ENCODE measurements around the gene COL23A1. TPM values are rescaled to one million over a fixed set of nuclear protein-coding genes. Genes with fewer than 3 reads are reported as not detected.

COL23A1 gene
- total and polyA plus RNA-seq, 2 experiments from 2014 or later = 4.8 to 8.2 TPM

DNA sequence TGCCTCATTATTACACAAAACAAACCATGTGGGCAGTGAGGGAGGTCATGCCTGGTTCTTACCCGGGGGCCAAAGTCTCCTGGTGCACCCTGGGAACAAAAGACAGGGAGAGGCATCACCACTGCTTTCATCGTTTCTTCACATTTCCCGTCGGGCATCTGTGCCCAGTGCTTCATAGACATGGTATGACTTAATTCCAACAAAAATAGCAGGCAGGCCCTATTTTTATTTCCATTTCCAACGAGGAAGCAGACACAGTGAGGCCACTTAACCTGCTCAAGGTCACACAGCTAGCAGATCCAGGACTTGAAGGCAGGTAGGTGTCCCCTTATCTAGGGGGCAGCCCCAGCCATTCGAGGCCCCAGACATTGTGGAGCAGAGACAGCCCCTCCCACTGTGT lies 322.9 kb downstream of the COL23A1 start (continued):
- no peak for TF ChIP-seq ZNF114 (CRISPR knock-in tag; IDR thresholded peaks at IDR 0.05)

DNA sequence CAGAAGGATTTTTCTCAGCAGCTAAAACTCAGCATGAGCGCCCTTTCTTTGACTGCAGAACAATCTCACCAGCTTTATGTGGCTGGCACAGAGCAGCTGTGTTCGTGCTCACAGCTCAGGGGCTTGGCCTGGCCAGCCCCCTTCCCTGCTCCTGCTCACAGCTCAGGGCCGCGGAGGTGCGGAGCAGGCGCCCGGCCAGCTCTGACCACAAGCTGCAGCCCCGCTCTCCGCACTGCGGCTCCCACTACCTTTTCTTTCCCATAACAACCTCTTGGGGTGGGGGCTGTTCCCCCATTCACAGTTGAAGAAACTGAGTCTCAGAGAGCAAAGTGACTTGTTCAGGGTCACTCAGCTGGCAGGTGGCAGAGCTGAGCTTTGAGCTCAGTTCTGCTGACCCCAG lies 323.6 kb downstream of the COL23A1 start:
- no peak for TF ChIP-seq ZNF331 (CRISPR knock-in tag; IDR thresholded peaks at IDR 0.05; ENCODE audit: low read depth)
- TF ChIP-seq, protein P1, sequence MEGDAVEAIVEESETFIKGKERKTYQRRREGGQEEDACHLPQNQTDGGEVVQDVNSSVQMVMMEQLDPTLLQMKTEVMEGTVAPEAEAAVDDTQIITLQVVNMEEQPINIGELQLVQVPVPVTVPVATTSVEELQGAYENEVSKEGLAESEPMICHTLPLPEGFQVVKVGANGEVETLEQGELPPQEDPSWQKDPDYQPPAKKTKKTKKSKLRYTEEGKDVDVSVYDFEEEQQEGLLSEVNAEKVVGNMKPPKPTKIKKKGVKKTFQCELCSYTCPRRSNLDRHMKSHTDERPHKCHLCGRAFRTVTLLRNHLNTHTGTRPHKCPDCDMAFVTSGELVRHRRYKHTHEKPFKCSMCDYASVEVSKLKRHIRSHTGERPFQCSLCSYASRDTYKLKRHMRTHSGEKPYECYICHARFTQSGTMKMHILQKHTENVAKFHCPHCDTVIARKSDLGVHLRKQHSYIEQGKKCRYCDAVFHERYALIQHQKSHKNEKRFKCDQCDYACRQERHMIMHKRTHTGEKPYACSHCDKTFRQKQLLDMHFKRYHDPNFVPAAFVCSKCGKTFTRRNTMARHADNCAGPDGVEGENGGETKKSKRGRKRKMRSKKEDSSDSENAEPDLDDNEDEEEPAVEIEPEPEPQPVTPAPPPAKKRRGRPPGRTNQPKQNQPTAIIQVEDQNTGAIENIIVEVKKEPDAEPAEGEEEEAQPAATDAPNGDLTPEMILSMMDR (conservative IDR thresholded peaks at IDR 0.05; ENCODE audit: low read depth in 2 of 2) = no peak
- no peak for TF ChIP-seq EZH2 (IDR thresholded peaks at IDR 0.05; ENCODE audit: low read depth, unreplicated experiment)
- TF ChIP-seq POLR2AphosphoS5 (IDR thresholded peaks at IDR 0.05; ENCODE audit: low read depth) = no peak
- TF ChIP-seq, protein P2, sequence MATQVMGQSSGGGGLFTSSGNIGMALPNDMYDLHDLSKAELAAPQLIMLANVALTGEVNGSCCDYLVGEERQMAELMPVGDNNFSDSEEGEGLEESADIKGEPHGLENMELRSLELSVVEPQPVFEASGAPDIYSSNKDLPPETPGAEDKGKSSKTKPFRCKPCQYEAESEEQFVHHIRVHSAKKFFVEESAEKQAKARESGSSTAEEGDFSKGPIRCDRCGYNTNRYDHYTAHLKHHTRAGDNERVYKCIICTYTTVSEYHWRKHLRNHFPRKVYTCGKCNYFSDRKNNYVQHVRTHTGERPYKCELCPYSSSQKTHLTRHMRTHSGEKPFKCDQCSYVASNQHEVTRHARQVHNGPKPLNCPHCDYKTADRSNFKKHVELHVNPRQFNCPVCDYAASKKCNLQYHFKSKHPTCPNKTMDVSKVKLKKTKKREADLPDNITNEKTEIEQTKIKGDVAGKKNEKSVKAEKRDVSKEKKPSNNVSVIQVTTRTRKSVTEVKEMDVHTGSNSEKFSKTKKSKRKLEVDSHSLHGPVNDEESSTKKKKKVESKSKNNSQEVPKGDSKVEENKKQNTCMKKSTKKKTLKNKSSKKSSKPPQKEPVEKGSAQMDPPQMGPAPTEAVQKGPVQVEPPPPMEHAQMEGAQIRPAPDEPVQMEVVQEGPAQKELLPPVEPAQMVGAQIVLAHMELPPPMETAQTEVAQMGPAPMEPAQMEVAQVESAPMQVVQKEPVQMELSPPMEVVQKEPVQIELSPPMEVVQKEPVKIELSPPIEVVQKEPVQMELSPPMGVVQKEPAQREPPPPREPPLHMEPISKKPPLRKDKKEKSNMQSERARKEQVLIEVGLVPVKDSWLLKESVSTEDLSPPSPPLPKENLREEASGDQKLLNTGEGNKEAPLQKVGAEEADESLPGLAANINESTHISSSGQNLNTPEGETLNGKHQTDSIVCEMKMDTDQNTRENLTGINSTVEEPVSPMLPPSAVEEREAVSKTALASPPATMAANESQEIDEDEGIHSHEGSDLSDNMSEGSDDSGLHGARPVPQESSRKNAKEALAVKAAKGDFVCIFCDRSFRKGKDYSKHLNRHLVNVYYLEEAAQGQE (IDR thresholded peaks at IDR 0.05; ENCODE audit: unreplicated experiment) = no peak
- no peak for TF ChIP-seq STAT1 (IDR thresholded peaks at IDR 0.05; ENCODE audit: unreplicated experiment)
- TF ChIP-seq ZNF114 (CRISPR knock-in tag; IDR thresholded peaks at IDR 0.05) = no peak
- no peak for TF ChIP-seq EZH2phosphoT487 (IDR thresholded peaks at IDR 0.05; ENCODE audit: unreplicated experiment)
- TF ChIP-seq, protein P3, sequence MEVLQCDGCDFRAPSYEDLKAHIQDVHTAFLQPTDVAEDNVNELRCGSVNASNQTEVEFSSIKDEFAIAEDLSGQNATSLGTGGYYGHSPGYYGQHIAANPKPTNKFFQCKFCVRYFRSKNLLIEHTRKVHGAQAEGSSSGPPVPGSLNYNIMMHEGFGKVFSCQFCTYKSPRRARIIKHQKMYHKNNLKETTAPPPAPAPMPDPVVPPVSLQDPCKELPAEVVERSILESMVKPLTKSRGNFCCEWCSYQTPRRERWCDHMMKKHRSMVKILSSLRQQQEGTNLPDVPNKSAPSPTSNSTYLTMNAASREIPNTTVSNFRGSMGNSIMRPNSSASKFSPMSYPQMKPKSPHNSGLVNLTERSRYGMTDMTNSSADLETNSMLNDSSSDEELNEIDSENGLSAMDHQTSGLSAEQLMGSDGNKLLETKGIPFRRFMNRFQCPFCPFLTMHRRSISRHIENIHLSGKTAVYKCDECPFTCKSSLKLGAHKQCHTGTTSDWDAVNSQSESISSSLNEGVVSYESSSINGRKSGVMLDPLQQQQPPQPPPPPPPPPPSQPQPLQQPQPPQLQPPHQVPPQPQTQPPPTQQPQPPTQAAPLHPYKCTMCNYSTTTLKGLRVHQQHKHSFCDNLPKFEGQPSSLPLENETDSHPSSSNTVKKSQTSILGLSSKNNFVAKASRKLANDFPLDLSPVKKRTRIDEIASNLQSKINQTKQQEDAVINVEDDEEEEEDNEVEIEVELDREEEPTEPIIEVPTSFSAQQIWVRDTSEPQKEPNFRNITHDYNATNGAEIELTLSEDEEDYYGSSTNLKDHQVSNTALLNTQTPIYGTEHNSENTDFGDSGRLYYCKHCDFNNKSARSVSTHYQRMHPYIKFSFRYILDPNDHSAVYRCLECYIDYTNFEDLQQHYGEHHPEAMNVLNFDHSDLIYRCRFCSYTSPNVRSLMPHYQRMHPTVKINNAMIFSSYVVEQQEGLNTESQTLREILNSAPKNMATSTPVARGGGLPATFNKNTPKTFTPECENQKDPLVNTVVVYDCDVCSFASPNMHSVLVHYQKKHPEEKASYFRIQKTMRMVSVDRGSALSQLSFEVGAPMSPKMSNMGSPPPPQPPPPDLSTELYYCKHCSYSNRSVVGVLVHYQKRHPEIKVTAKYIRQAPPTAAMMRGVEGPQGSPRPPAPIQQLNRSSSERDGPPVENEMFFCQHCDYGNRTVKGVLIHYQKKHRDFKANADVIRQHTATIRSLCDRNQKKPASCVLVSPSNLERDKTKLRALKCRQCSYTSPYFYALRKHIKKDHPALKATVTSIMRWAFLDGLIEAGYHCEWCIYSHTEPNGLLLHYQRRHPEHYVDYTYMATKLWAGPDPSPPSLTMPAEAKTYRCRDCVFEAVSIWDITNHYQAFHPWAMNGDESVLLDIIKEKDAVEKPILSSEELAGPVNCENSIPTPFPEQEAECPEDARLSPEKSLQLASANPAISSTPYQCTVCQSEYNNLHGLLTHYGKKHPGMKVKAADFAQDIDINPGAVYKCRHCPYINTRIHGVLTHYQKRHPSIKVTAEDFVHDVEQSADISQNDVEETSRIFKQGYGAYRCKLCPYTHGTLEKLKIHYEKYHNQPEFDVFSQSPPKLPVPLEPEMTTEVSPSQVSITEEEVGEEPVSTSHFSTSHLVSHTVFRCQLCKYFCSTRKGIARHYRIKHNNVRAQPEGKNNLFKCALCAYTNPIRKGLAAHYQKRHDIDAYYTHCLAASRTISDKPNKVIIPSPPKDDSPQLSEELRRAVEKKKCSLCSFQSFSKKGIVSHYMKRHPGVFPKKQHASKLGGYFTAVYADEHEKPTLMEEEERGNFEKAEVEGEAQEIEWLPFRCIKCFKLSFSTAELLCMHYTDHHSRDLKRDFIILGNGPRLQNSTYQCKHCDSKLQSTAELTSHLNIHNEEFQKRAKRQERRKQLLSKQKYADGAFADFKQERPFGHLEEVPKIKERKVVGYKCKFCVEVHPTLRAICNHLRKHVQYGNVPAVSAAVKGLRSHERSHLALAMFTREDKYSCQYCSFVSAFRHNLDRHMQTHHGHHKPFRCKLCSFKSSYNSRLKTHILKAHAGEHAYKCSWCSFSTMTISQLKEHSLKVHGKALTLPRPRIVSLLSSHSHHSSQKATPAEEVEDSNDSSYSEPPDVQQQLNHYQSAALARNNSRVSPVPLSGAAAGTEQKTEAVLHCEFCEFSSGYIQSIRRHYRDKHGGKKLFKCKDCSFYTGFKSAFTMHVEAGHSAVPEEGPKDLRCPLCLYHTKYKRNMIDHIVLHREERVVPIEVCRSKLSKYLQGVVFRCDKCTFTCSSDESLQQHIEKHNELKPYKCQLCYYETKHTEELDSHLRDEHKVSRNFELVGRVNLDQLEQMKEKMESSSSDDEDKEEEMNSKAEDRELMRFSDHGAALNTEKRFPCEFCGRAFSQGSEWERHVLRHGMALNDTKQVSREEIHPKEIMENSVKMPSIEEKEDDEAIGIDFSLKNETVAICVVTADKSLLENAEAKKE (CRISPR knock-in tag; IDR thresholded peaks at IDR 0.05) = no peak
- no peak for TF ChIP-seq CREB1 (CRISPR knock-in tag; IDR thresholded peaks at IDR 0.05; ENCODE audit: low read depth)
- TF ChIP-seq NANOG (IDR thresholded peaks at IDR 0.05; ENCODE audit: borderline replicate concordance) = no peak
- TF ChIP-seq, protein P4, sequence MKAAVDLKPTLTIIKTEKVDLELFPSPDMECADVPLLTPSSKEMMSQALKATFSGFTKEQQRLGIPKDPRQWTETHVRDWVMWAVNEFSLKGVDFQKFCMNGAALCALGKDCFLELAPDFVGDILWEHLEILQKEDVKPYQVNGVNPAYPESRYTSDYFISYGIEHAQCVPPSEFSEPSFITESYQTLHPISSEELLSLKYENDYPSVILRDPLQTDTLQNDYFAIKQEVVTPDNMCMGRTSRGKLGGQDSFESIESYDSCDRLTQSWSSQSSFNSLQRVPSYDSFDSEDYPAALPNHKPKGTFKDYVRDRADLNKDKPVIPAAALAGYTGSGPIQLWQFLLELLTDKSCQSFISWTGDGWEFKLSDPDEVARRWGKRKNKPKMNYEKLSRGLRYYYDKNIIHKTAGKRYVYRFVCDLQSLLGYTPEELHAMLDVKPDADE (IDR thresholded peaks at IDR 0.05) = no peak
- no peak for TF ChIP-seq JUNB (IDR thresholded peaks at IDR 0.05; ENCODE audit: unreplicated experiment)
- ATAC-seq (no peak), DNase-seq (ENCODE audit: low spot score) (no peak)
- Histone ChIP-seq H2AFZ (no peak overlapping the region), H3F3A (replicated peaks; ENCODE audit: low read depth) (no peaks in the 10 kb centered on the region), H3K4me3 (no peak overlapping the region), H4K20me1 (replicated peaks; ENCODE audit: insufficient read depth) (no peaks in the 10 kb centered on the region), H3K9me2 (ENCODE audit: insufficient read depth) (no peaks in the 10 kb centered on the region; the same call in 1 of the 2 replicates), H3K4me2 (no peak overlapping the region), H3K36me3 (ENCODE audit: insufficient read depth) (no peaks in the 10 kb centered on the region), H3K79me2 (replicated peaks; ENCODE audit: insufficient read depth) (no peaks in the 10 kb centered on the region), H3K27me3 (ENCODE audit: insufficient read depth) (no peaks in the 10 kb centered on the region), H3K27ac (ENCODE audit: low read depth) (no peak overlapping the region), H3K4me1 (ENCODE audit: insufficient read depth) (no peaks in the 10 kb centered on the region)
- Mint-ChIP-seq H3K4me3 (no peak overlapping the region), H3K4me1 (no peaks in the 10 kb centered on the region; the same call in 2 of the 3 replicates), H3K27me3 (ENCODE audit: insufficient read depth, low read depth, poor library complexity) (peaks cover 12% of the 10 kb centered on the region), H3K27ac (no peak overlapping the region), H3K9me3 (0 out of 3 replicates have a peak, but pooled peaks cover 4% of the 10 kb centered on the region), H3K36me3 (ENCODE audit: low read depth) (peaks cover 3% of the 10 kb centered on the region; the same call in 1 of the 3 replicates)

Data from GM23338 (cell line).